HG02678 (cell line): ENCODE results near the gene RIMKLA.

Experiments used
- ATAC-seq: cut with Tn5 transposase; IDR thresholded peaks from one replicate; pipeline ENCODE4 v1.9.1; 2021; ENCODE audit warnings: mild to moderate bottlenecking, moderate library complexity; ENCODE audit not compliant: unreplicated experiment

RIMKLA gene, protein sequence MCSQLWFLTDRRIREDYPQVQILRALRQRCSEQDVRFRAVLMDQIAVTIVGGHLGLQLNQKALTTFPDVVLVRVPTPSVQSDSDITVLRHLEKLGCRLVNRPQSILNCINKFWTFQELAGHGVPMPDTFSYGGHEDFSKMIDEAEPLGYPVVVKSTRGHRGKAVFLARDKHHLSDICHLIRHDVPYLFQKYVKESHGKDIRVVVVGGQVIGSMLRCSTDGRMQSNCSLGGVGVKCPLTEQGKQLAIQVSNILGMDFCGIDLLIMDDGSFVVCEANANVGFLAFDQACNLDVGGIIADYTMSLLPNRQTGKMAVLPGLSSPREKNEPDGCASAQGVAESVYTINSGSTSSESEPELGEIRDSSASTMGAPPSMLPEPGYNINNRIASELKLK

GRCh38 chr1:42380586-42381279, at the start of gene RIMKLA:
RIMKLA (plus strand) TSS chr1:42380792; CDS start chr1:42380935, 143 bp downstream.
- peak; percentile 88 for ATAC-seq

DNA sequence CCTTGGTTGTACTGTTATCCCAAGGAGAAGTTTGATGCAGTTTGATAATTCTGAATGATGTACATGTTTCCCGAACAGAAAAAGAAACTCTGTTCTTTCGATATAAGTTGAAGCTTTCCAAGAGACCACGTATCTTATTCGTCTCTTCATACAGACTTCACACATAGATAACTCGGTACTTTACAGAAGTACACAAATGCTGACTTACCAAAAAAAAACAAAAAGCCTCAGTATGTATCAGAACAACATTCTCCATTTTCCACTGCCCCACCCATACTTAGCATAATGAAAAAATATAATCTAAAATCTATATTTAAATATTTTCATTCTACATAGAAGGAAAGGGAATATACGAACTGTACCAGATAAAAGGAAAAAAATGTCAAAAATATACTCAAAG, 47.7 kb upstream of the RIMKLA start:
- no peak for ATAC-seq

DNA sequence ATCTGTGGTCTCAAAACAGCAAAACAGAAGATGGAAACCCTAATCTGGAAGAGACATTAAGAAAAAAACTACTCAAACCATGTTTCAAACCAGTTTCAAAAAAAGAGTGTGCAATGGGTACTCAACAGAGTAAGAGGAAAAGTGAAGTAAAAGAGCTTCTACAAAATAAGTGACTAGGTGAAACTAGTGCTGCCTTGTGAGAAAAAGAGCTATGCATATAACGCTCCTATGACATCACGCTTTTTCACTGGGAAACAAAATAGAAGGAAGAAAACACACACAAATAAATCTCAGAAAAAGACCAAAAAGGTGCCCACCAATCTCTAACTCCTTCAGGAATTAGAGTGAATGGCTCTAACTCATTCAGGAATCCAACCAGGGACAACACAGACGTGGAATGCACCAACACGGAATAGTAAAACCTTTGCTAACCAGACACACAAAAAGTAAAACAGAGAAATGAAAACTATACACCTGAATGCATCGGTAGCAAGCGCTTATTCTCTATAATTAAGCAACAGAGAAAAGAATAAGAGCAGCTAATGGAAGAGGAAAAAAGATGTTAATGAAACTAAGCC, 46.8 kb upstream of the RIMKLA start:
- ATAC-seq: no peak

DNA sequence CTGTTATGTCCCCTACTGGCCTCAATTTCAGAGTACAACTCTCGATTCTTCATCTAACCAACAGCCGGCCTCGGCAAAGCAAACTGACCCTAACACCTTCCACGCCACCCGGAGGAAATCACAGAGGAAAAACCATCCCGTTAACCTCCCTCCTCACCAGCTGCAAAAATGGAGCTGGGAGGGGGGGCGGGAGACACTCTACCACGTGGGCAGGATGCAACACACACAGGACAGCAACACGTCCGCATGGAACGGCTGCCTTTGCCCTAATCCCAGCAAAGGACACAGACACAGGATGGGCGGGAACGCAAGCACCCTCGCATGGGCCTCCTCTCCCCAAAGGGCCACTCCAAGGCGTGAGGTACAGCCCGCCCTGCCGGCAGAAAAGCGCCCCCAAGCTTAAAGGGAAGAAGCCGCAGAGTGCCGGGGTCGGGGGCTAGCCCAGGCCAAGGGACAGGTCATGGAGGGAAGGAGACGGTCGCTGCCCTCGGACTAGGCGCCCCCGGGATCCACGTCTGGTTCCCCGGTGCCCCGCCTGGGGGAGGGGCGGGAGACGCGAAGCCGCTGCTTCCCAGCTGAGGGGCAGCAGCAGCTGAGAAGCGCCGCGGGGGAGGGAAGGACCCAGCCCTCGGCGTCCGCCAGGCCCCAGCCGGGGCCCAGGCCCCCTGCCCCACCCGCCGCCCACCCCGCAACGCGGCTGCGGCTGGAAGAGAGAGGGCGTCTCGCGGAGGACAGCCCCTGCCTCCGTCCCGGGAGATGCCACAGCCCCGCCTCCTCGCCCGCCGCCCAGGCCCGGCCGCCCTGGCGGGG, 46.1 kb upstream of the RIMKLA start:
- ATAC-seq: peak; percentile 49

- ATAC-seq: peak; percentile 83
Measured at GRCh38 chr1:42335050-42335808, 45.4 kb upstream of the RIMKLA start, which contains the start of gene FOXJ3. FOXJ3 (minus strand) TSS chr1:42335235; CDS start chr1:42311093, 24,142 bp downstream.

DNA sequence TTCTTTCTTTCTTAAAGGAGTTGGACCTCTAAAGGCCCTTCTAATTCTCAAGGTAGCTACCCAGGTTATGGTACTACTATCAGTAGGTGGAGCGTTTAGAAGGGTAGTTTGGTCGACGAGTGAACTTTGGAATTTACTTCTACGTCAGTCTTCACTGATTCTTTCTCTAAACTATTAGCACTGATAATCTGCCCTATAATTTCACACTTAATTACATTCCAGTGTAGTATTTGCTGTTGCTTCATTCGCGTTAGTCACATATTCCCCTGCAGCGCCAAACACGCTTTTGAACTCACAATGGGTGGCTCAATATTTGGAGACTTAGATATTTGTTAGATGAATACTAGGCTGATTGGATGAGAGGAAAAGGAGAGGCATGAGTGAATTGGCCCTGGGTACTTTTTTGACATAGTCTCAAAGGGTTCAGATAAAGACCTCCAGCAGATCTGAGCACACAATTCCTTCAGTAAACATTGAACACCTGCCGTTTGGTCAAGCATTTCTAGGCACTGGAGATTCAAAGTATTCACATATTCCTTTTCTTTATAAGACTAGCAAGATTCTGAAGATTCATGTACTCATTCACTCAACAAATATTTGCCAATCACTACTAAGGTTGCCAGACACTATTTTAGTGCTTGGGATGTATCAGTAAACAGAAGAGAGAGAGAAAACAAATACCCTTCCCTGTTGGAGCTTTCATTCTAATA, 44.6 kb upstream of the RIMKLA start:
- ATAC-seq: no peak

DNA sequence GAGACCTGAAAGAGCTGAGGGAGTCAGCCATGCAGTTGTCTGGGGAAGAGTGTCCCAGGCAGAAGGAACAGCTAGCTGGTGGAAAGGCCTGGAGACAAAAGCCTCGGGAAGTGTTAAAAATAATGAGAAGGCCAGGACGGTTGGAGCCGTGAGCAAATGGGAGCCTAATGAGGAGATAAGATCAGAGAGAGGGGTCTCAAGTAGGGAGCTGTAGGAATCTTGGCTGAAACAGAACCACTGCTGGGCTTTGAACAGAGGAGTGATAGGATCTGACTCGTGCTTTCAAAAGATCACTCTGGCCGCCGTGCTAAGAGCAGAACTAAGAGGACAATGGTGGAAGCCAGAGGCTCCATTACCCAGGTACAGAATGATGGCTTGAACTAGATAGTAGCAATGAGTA, 43.6 kb upstream of the RIMKLA start:
- ATAC-seq: no peak

DNA sequence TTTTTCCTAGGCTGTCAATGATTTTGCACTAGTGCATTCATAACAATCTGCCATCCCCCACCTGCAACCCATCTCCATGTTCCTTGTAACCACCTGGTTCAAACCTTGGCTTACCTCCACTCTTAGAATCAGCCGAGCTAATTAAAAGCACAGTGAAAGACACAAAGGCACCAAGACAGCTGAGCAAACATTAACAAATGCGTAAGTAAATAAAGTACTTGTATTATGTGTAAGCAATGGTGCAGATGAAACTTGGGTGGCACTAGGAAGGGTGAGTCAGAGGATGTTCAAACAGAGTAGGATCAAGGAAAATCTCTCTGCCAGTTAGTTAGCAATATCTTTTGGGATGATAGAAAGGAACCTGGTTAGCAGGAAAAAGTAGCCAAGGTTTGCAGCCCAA, 40.5 kb upstream of the RIMKLA start:
- no peak for ATAC-seq

DNA sequence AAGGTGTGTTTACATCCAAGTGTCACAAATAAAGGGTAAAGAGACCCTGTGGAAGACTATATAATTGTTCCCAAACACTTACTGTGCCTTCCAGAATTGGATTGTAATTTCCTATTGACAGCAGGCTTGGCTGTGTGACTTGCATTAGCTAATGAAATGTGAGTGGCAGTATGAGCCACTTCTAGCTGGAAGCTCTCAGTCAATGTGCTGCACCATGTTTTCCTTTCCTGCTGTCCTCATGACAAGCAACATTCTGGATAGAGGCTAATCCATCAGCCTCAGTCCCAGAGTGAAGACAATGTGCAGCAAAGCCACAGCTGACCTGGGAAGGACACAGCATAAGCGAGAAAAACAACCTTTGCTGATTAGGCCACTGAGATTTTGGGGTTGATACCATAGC, 39.7 kb upstream of the RIMKLA start:
- no peak for ATAC-seq

DNA sequence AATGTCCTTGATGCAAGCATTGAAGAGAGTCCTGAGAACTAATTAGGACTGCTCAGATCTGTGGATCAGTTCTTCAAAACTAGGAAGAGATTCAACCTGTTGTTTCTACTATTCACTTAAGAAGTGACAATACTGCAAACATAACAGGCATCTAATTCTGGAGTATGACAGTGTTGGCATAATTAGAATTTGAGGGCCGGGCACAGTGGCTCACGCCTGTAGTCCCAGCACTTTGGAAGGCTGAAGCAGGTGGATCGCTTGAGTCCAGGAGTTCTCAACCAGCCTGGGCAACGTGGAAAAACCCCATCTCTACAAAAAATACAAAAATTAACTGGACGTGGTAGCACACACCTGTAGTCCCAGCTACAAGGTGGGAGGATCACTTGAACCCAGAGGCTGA, 37.5 kb upstream of the RIMKLA start:
- ATAC-seq: no peak

DNA sequence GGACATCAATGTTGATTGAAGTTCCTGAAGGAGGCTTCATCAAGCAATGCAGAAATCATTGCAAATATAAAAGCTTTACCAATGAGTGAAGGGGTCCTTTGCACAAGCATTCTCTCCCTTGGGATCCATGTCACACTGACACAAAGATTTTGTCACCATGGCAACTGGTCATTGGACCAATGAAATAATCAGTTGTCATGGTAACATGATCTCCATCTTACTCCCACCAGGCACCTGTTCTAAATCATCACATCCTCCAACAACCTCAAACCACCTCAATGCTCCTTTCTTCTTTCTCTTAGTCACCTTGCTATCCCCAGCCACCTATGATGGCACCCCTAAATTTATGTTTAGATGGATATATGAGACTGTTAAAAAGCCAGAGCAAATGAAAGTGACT, 32.1 kb upstream of the RIMKLA start:
- ATAC-seq: no peak

- no peak for ATAC-seq
Measured at GRCh38 chr1:42350086-42350485, 30.5 kb upstream of the RIMKLA start.

GRCh38 chr1:42358791-42359190, 21.8 kb upstream of the RIMKLA start:
- ATAC-seq: no peak

GRCh38 chr1:42359466-42359865, 21.1 kb upstream of the RIMKLA start:
- no peak for ATAC-seq

- no peak for ATAC-seq
Measured at GRCh38 chr1:42364089-42364488, 16.5 kb upstream of the RIMKLA start.

GRCh38 chr1:42364542-42364941, 16.1 kb upstream of the RIMKLA start:
- no peak for ATAC-seq

DNA sequence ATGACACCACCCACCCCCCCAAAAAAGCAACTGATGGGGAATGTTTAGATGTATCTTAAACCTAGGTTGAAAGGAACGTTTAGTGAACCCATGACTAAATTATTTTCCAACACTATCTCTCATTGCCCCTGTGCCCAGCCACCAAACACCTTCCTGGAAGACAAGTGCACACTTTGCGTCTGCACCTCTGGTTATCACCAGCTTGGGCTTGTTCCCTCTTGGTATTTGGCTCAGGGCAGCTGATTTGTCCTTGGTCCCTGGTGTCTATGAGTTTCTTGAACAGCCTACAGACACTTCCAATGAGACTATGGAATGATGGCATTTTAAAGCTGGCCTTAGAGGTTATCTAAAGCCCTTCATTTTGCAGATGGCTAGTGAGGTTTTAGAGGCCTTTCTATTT, 15.5 kb upstream of the RIMKLA start:
- ATAC-seq: no peak

DNA sequence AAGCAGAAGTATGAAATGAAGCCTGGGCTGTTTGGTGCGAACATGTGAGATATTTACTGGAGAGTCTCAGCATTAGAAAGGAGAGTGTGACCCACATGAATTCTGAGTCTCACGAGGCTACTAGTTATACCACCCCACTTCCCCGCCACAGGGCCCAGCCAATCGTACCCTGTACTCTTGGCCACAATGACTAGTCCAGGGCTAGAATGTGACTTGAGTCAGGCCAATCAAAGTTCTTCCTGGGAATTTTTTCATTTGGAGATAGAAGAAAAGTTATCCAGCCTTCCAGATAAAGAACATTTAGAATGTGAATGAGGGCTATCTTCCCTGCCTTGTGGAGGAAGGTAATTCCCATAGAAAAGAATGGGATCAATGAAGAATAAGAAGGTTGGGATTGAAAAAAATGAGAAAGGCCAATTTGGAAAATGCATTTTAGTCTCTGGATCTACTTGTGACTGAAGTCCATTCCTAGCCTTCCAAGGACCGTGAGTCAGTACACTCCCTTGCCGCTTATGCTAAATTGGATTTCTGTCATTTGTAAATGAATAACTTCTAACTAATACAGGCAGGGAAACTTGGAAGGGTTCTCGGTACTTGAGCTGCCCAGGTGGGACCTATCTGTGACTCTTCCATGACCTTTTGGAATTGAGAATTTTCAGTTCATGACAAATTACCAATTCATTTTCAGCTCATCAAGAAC, 12.3 kb upstream of the RIMKLA start:
- no peak for ATAC-seq

- ATAC-seq: no peak
Measured at GRCh38 chr1:42369471-42369870, 11.1 kb upstream of the RIMKLA start.
